Omental fat pad (tissue), 4 donors: ENCODE measurements around the gene PSG6. TPM values are rescaled to one million over a fixed set of nuclear protein-coding genes. Genes with fewer than 3 reads are reported as not detected.
"Not testable (repeated sequence)": the region's sequence is repeated elsewhere in the genome, so short reads cannot be mapped to it uniquely, and the experiment has no call there.

Source experiments
- ATAC-seq: fragments of 150-250 bp; one replicate; pipeline ENCODE4 v1.9.1; 2016; ENCODE audit warnings: mild to moderate bottlenecking, moderate library complexity; ENCODE audit not compliant: low FRiP score
- DNase-seq: peaks from one replicate; pipeline ENCODE4 v3.0.0-alpha.2; 2019; ENCODE audit warnings: low spot score
- CTCF ChIP-seq, 3 donors: fragments of 450-650 bp; IDR thresholded peaks; one replicate each; pipeline ENCODE4 v1.5.1; 2016 to 2017; ENCODE audit warnings: antibody characterized with exemption in 3 of 3, mild to moderate bottlenecking in 3 of 3, moderate library complexity in 2 of 3
- total RNA-seq, 4 donors: library from RNA; depleted of rRNA; stranded (reverse); fragments of >200 nt; gene quantifications; one replicate each; pipeline ENCODE4 v1.1.0, GENCODE V29; 2016

Gene PSG6
- not detected for total RNA-seq

GRCh38 chr19:42917634-42918033 lies at the start of gene PSG6:
Gene PSG6 (minus strand): TSS chr19:42917894. CDS start chr19:42917792, 102 bp downstream.
- not testable (repeated sequence) for ATAC-seq, DNase-seq

GRCh38 chr19:42965176-42965575 lies 47.5 kb upstream of the PSG6 start:
- ATAC-seq (no peak), DNase-seq (no peak)
- no peak for TF ChIP-seq CTCF (IDR thresholded peaks at IDR 0.05)

GRCh38 chr19:42961119-42961518 lies 43.4 kb upstream of the PSG6 start:
- TF ChIP-seq CTCF (IDR thresholded peaks at IDR 0.05), result no peak

GRCh38 chr19:42952126-42952525 lies 34.4 kb upstream of the PSG6 start:
- ATAC-seq, DNase-seq: not testable (repeated sequence)

More at GRCh38 chr19:42961119-42961518, 43.4 kb upstream of the PSG6 start:
- no peak for DNase-seq
- no peak for ATAC-seq

- not testable (repeated sequence) for ATAC-seq, DNase-seq
These were observed 33.8 kb upstream of the PSG6 start for GRCh38 chr19:42951476-42951875.

GRCh38 chr19:42942187-42942789 lies 24.6 kb upstream of the PSG6 start:
- TF ChIP-seq CTCF (IDR thresholded peaks at IDR 0.05), result no peak
- ATAC-seq, result no peak

GRCh38 chr19:42937107-42937506 lies 19.4 kb upstream of the PSG6 start, which contains the start of gene PSG7:
Gene PSG7 (minus strand): TSS chr19:42937207. CDS start chr19:42937076, 131 bp downstream.
- ATAC-seq, DNase-seq: not testable (repeated sequence)

More at GRCh38 chr19:42942187-42942789, 24.6 kb upstream of the PSG6 start:
- DNase-seq, result no peak

GRCh38 chr19:42934726-42935125 lies 17.0 kb upstream of the PSG6 start:
- not testable (repeated sequence) for ATAC-seq, DNase-seq

- not testable (repeated sequence) for ATAC-seq, DNase-seq
These were observed 16.5 kb upstream of the PSG6 start for GRCh38 chr19:42934183-42934582.

- DNase-seq, ATAC-seq: not testable (repeated sequence)
These were observed 15.7 kb upstream of the PSG6 start for GRCh38 chr19:42933412-42933811.

GRCh38 chr19:42932485-42933101 lies 14.9 kb upstream of the PSG6 start:
- not testable (repeated sequence) for DNase-seq, ATAC-seq

- DNase-seq, result peak; percentile 26
- ATAC-seq, result not testable (repeated sequence)
These were observed 12.5 kb upstream of the PSG6 start for GRCh38 chr19:42930214-42930613.
